Stimulated activated CD4-positive, alpha-beta T cell treated with anti-CD3 and anti-CD28 coated beads, Interleukin-1b, Interleukin-23, amount 100 ng/mL, for 48 hours (primary cell): ENCODE data around the gene HNRNPUL1.

Experiments
- DNase-seq: peaks from one replicate; pipeline ENCODE4 v3.0.0-alpha.2; 2020

HNRNPUL1 gene

DNA sequence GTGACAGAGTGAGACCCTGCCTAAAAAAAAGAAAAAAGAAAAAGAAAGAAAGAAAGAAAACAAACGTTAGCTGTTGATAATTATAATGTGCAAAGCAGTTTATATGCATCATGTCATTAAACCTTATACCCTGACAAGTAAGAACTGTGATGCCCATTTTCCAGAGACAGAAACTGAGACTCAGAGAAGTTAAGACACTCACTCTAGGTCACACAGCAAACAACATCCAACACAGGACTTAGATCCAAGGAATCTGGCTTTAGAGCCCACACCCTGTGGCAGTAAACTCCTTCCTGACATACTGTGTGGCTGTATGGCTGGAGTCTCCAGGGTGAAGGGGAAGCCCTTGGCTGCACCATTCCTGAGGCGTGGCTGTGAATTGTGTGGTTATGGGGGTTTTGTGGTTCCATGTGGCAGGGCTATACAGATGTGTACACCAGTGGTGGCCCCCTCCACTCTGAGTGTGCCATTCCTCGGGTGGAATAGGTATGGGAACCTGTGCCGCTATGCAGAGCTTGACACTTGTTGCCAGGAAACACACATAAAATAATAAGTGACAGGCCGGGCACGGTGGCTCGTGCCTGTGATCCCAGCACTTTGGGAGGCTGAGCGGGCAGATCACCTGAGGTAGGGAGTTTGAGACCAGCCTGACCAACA is 29.5 kb upstream of the HNRNPUL1 start:
- no peak for DNase-seq

- DNase-seq: no peak
Observed at GRCh38 chr19:41235480-41235879, 28.7 kb upstream of the HNRNPUL1 start.

DNA sequence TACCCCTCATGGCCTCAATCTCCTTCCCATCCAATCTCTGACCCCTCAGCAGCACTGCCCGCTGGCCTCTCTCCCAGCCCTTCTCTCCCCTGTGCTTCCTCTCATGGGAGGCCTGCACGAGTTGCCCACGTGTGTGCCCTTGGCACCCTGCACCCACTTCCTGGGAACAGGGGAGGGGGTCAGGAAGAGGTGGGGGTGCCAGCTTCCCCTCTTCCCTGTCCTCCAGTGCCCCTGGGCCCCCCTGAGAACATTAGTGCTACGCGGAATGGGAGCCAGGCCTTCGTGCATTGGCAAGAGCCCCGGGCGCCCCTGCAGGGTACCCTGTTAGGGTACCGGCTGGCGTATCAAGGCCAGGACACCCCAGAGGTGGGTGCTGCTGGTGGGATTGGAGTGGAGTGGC is 25.9 kb upstream of the HNRNPUL1 start:
- no peak for DNase-seq

- DNase-seq: no peak
Observed at GRCh38 chr19:41239363-41239762, 24.8 kb upstream of the HNRNPUL1 start.

DNA sequence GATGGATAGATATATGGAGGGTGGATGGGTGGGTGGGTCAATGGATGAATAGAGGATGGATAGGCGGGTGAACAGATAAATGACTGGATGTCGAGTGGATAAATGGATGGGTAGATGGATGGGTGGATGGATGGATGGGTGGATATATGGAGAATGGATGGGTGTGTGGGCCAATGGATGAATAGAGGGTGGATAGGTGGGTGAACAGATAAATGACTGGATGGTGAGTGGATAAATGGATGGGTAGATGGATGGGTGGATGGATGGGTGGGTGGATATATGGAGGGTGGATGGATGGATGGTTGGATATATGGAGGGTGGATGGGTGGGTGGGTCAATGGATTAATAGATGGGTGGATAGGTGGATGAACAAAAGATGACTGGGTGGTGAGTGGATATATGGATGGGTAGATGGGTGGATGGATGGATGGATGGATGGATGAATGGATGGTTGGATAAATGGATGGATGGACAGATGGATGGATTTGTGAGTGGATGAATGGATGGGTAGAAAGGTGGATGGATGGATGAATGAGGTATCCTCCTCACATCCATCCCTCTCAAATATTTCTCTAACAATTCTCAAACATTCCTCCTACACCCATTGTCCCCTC is 24.1 kb upstream of the HNRNPUL1 start:
- DNase-seq: no peak

DNA sequence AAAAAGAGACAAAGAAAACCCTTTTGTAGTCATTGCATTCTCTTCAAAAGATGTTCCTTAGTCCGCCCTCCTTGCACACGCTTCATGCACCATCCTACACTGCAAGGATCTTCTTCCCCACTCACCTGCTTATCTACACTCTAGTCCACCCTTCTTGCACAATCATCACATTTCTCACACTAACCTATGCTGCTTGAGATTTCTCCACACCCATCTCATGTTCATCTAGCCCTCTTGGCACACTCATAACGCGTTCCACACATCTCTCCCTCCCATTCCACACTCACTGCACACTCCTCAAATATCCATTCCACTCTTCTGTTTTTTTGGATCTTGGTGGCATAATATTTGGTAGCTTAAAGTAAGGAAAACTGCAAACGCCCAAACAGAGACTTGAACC is 22.3 kb upstream of the HNRNPUL1 start:
- no peak for DNase-seq

DNA sequence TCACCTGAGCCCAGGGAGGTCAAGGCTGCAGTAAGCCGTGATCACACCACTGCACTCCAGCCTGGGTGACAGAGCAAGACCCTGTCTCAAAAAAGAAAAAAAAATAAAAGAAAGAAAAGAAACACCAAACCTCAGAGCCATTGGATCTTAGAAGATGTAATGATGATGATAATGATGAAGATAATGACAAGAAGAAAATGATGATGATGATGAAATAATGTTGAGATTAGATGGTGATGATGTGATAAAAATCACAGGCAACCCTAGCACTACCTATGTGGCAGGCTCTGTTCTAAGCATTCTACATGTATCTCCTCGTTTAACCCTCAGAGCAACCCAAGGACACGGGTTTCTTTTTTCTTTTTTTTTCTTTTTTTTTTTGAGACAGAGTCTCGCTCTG is 20.1 kb upstream of the HNRNPUL1 start:
- DNase-seq: no peak

DNA sequence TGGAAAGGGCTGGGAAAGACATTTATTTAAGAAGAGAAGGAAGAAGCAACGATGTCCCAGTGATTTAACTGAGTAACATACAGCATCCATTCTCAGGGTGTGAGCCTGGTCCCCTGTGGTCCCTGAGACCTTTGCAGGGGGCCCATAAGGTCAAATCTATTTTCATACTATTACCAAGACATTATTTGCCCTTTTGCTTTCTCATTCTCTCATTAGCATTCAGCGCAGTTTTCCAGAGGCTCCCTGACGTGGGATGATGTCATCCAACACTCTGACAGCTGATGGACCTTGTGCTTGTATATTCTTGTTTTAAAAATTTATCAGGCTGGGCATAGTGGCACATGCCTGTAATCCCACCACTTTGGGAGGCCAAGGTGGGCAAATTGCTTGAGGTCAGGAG is 18.3 kb upstream of the HNRNPUL1 start:
- no peak for DNase-seq

GRCh38 chr19:41248895-41249294 is 15.3 kb upstream of the HNRNPUL1 start:
- DNase-seq: no peak

- no peak for DNase-seq
Observed at GRCh38 chr19:41249707-41250423, 14.3 kb upstream of the HNRNPUL1 start.

DNA sequence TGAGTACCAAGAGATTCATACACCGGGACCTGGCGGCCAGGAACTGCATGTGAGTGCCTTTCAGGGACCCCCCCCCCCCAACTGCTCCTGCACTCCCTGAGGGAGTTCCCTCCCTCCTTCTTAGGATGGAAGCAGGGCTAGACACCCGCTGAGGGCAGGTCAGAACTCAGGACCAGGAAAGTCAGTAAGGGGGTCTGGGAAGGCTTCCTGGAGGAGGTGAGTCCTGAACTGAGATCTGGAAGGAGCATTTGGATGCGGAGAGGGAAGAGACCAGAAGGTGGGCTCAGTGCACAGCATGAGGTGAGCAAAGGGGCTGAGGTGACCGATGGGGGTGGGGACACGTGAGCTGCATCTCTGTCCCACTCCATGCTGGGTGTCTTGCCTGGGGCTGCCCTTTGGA is 10.5 kb upstream of the HNRNPUL1 start:
- no peak for DNase-seq

DNA sequence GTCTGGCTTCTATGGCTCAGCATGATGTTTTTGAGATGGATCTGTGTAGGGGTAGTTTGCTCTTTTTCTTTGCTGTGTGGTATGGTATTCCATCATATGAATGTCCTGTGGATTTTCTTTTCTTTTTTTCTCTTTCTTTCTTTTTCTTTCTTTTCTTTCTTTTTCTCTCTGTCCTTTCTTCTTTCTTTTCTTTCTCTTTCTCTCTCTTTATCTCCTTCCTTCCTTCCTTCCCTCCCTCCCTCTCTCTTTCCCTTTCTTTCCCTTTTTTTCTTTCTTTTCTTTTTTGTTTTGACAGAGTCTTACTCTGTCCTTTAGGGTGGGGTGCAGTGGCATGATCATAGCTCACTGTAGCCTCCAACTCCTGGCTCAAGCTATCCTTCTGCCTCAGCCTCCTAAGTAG is 9.0 kb upstream of the HNRNPUL1 start:
- DNase-seq: no peak

GRCh38 chr19:41261474-41262190 is 2.5 kb upstream of the HNRNPUL1 start:
- no peak for DNase-seq

- peak; percentile 92 for DNase-seq
Observed at GRCh38 chr19:41263042-41263849, 926 bp upstream of the HNRNPUL1 start.

DNA sequence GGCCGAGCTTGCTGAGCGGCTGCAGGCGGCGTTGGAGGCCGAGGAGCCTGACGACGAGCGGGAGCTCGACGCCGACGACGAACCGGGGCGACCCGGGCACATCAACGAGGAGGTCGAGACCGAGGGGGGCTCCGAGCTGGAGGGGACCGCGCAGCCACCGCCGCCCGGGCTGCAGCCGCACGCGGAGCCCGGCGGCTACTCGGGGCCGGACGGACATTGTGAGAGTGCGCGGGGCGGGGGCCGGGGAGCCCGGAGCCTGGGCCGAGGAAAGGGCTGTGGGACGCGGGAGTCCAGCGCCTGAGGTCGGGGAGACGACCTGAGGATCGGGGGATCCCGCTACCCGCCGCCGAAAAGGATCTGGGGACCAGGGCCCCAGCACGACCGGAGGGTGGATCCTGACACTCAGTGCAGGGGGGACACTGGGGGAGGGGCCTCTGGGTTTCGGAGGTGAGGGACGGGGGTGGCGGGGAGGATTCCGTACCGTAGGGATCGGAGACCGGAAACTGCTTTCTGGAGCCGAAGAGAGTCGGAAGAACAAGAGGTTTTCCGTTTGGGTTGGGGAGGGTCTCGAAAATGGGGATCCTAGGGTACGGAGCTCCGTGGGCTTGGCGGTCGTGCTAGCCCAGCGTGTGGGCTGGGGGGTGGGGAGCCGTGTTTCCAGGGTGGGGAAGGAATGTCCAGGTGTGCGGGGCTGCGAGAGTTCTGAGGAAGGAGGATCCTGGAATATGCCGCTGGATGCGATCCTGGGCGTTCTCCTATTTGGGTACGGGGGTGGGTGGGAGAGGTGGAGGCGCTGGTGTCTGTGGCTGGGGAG is 616 bp downstream of the HNRNPUL1 start:
- DNase-seq: peak; percentile 67

DNA sequence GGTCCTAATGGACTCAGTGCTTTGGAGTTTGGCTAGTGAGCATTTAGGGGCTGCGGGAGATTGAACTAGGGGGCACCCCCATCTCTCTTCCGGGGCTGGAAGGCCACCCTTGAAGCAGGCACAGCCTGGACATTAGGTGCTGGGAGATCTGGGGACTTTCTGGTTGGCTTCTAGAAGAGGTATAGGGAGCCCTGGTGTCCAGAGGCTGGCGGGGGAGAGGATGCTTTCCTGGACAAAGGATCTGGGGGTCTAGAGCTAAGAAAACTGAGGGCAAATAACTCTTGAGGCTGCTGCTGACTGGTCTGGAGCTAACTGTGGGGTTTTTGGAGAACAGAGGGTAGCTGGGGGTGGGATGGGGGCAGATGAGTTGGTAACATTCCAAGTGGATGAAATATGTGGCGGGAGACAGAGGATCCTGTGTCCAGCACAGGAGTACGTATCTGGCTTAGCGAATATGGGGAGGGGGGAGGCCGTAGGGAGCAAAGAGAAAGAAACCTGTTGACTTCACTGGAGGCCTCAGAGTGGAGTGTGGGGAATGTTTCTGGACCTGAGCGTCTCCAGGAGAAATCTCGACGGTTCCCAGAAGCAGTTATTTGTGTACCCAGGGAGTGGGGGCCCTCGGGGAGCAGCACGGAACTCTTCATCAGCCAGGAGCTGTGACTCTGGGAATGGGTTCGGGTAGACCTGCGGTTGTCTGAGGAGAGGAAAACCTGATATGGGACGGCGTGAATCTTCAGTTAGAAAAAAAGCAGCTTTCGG is 1.4 kb downstream of the HNRNPUL1 start:
- DNase-seq: no peak

GRCh38 chr19:41269055-41269454 is 4.9 kb downstream of the HNRNPUL1 start:
- no peak for DNase-seq

DNA sequence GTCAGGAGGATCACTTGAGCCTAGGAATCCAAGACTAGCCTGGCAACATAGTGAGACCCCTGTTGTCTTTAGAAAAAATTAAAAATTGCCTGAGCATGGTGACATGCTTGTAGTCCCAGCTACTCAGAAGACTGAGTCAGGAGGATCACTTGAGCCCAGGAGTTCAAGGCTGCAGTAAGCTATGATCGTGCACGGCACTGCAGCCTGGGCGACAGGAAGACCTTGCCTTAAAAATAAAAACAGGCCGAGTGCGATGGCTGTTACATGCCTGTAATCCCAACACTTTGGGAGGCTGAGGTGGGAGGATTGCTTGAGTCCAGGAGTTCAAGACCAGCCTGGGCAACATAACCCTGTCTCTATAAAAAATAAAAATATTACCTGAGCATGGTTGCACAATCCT is 5.4 kb downstream of the HNRNPUL1 start:
- DNase-seq: no peak

GRCh38 chr19:41273076-41273475 is 8.9 kb downstream of the HNRNPUL1 start:
- no peak for DNase-seq

GRCh38 chr19:41274802-41275201 is 10.6 kb downstream of the HNRNPUL1 start:
- no peak for DNase-seq

GRCh38 chr19:41276231-41276630 is 12.1 kb downstream of the HNRNPUL1 start:
- no peak for DNase-seq
